Stimulated activated CD4-positive, alpha-beta T cell treated with anti-CD3 and anti-CD28 coated beads, TNF-alpha, amount 100 ng/mL, for 24 hours (primary cell): Measurements from ENCODE around the gene COL5A1.

Experiments used
- DNase-seq, 3 experiments: peaks; one replicate each; pipeline ENCODE4 v3.0.0-alpha.2; 2020; ENCODE audit warnings: low read depth in 3 of 3

Gene COL5A1

DNA sequence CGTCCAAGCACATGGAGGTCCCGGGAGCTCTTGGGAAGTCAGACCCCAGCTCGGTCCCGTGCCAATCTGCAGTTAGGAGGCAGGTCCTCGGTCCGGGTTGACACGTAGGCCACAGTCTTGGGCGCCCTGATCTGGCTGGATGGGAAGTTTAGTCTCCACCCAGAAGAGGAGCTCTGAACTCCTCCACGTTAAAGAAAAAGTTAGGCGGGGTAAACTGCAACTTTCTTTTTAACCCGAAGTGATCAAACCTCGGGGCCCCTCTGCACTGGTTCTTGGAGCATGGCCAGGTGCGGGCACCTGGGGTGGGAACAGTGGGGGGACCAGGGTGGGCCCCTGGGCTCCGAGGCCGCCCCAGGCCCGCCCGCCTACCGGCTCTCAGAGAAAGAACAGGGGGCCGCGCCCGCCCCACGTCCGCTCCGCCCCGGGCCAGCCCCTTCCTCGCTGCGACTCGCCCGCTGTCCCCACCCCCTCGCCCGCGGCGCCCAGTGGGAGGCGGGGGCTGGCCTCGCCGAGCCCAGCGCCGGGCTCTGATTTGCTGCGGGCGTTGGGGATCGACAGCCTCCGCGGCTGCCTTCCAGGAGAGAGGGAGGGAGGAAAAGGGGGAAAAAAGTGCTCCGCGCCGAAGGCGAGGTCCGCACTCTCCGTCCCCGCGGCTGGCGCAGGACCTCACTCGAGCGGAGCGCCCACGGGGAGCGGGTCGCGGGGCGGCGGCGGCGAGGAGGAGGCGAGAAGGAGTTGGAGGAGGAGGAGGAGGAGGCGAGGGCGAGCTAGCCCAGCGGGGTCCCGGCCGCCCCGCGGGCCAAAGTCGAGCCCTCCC, at the start of gene COL5A1:
COL5A1 (plus strand) TSS at position 631 of the 817 bp plus-strand sequence. CDS start 385 bp downstream, outside the sequence.
- DNase-seq = peak in 2 of 3 experiments; percentile 20 to 52

DNA sequence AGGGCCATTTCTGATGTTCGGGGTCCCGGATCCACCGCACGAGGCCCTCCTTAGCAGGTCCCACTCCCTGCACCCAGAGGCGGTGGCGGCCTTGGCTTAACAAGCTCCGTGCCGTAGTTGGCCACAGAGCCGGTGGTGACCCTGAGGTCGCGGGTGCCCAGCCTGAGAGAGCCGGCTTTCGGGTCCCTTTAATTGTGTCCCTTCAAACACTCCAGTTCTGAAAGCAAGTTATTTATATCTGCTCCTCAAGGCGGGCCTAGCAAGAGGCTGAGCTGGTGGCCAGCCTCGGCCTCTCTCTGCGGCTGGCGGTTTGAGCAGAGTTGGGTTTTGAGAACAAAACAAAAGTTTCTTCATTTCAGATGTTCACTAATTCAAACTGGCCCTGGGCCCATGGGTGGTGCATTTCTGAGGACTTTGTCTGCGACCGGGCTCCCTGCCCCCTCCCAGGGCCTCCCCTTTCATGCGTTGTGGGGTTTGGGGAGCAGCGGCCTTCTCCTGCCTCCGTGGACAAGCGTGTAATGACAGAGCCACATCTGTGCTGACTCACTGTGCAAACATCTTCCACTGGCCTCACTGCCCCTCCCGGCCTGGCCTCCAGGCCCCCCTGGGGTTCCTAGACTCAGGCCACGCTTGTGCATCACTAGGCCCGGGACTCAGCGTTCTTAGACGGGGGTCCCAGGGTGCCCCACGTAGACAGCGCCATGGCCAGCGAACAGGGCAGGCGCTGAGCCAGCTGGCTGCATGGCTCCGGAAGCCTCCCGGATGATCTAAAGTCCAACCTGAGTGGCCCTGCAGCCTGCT, 49.4 kb upstream of the COL5A1 start:
- DNase-seq = no peak

- DNase-seq = no peak
These were observed 48.8 kb upstream of the COL5A1 start for GRCh38 chr9:134592819-134593200.

DNA sequence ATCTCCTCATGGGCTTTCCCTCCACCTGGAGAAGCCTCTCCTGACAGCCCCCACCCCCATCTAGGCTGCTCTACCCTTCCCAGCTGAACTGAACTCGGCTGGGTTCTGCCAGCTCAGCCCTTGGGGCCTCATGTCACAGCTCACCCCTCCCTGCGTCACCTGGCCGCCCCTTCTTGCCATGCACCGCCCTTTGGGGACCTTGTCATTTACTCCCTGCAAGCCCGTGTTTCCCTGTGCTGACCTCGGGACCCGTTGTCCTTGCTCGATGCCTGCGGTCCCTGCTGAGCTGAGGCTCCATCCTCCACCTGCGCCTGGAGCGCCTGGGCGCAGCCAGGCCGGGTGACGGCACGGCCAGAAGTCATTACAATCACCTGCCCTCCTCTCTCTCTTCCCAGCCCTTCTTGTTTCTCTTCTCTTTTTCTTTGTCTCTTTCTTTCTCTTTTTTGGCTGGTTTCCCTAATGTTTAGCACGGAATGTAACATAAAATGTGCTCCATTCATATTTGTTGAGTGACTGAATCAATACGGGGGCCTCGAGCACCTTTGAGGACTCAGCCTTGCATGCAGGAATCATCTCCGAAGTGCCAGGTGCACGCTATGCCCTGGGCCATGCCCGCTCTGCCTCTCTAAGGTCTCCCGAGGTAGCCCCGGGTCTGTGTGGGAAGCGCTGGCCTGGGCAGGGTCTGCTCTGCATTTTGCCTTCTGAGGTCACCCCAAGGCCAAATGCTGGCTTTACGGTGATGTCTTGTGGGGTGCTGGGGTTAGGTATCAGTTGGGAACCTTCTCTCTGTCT, 48.1 kb upstream of the COL5A1 start:
- no peak for DNase-seq

DNA sequence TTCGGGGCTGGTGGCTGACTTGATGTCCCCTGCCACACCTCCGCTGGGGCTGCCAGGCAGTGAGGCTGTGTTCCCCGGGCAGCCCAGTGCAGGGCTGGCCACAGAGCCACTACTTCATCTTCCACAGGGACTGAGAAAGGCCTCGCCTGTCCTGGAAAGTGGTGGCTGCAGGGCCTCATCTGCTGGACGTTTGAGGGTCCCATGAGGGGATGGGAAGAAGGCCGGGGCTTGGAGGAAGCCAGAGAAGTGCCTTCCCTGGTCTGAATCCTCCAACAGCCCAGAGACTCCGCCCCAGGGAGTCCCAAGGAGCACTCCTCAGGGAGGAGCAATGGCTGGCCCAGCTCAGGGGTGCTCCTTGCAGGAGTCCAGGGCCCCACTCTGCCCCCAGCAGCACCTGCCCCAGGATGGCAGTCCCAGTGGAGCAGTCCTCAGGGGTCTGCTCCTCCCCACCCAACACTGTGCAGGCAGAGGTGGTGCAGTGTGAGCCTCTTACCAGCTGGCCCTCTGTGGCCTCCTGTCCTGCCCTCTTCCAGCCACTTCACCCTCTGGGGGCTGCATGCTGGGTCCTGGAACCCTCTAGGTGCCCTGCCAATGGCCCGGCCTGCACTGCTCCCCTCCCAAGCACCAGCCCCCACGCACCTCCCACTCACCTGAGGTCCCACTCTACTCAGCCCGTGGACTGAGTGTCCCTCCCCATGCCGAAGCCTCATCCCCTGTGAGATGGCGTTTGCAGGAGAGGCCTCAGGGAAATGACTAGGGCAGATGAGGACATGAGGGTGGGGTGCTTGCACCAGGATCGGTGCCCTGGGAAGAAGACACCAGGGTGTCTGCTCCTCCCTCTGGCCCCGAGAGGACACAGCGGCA, 47.3 kb upstream of the COL5A1 start:
- DNase-seq = no peak

DNA sequence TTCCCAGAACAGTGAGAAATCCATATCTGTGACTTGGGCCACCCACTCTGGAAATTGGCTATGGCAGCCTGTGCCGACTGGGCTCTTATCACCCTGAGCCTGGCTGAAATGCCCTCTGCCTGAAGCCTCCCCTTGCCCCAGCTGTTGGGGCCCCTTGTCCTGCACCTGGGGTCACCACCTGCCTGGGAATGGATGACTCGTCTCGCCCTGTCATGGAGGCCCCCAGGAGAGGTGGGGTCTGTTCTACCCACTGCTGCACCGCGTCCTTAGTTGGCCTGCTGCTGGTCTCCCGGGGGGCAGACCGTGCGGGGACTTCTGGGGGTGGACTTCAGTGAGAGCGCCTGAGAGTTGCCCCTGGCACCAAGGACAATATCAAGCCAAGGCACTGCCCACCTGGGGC, 46.6 kb upstream of the COL5A1 start:
- no peak for DNase-seq

DNA sequence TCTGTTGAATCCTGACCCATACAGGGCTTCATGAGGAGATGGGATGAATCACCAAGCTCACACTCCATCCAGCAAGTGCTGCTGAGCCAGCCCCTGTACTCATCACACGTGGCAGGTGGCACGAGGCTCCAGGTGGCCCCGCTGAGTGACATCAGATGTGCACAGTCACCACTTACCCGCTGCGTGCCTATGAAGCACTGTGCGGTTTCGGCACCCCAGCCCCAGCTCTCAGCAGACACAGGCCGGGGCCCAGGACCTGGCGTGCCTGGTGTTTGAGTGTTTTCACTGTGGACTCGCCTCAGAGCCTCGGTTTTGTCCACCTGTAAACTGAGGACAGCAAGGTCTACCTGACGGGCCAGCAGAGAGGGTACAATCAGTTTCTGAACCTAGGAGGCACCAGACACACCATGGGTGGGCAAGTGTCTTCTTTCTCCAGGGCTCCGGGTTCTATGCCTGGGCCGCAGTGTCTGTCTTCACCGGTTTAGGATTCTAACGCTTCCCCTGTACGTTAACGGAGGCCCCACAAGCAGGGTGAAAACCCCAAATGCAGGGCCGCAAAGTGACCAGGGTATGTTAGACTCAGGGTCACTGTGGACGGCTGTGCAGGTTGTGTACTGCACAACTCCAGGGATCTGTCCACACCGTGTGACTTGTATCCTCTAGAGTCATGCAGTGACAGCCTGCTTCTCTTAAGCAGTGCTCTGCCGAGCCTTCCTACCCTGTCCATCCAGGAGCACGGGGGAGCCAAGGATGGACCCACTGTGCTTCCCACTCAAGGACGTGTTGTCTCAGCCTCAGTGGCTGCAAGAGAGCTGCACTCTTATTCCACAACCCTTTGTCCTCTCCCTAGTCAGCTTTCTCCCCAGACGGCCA, 44.3 kb upstream of the COL5A1 start:
- no peak for DNase-seq

GRCh38 chr9:134597957-134598883, 43.4 kb upstream of the COL5A1 start:
- no peak for DNase-seq

DNA sequence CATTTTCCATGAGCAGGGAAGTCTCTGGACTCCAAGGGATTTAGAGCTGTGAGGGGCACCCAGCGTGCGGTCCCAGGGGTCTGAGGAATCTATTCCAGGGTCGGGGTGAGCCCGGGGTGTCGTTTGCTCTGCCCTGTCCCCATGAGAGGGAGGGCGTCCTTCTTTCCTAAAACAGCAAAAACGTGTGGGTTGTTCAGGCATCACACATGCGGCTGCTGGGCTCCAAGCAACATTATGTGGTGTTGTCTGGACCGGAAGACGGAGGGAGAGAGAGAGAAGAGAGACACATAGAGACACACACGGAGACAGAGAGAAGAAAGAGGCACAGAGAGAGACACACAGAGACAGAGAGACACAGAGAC, 42.7 kb upstream of the COL5A1 start:
- no peak for DNase-seq

DNA sequence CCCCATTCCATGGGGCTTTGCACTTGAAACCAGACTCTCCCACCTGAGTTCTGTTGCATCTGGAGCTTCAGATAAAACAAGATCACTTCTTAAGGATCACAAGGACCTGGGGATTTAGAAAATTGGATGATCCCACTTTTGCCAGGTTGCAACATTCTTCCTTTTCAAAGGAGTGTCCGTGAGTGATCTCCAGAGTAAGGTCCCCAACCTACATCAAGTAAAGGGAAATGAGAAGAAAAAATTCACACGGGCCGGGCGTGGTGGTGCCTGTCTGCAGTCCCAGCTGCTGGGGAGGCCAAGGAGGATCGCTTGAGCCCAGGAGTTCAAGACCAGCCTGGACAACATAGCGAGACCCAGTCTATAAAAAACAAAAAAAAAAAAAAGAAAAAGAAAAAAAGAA, 41.2 kb upstream of the COL5A1 start:
- no peak for DNase-seq

DNA sequence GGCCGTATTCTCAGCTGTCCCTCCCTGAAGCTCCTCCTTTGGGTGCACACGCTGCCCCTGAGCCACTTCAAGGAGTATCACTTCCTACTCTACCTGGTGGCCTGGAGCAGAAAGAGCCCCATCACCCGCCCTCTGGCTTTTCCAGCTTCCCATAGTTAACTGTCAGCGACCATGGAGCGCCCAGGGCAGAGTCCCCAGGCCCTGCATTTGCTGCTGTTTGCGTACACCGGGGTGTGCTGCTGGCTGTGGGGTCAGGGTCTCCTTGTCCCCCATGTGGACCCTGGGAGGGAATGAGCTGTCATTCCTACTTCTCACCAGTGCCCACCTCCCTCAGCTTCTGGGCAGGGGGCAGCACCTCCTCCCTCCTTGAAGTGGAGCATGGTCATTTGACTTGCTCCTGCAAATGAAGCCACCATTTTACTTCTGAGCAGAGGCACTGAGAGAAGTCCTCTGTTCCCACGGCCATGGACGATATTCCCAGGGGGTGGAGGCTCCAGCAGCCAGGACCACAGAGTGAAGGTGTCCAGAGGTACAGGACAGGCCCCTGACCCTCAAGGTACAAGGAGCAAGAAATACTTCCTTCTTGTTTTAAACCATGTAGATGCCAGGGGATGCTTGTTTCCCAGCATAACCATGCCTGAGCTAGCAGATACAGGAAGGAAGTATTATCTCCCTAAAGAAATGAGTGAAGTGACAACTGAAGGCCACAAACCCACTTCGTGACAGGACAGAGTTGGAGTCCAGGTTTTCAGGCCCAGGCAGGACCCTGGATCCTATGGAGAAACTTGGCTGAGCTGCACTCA, 40.6 kb upstream of the COL5A1 start:
- DNase-seq = no peak

DNA sequence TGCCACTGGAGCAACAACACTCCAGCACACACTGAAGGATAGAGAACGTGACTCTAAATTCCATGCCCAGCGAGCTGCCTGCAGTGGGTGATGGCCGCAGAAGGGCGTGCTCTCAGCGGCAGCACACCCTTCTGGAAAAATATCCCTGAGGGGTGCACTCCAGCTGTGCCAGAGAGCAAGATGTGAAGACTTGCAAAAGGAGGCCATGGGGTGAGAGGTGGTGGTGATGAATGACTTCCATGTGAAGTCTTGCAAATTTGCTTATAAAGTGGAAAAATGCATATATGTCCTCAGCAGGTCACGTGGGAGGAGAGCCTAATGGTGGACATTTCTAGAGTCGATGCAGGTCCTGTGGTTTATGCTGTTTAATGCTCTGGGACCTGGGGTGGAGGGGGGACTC, 39.8 kb upstream of the COL5A1 start:
- DNase-seq = no peak

- DNase-seq = no peak
These were observed 38.8 kb upstream of the COL5A1 start for GRCh38 chr9:134602547-134603362.

DNA sequence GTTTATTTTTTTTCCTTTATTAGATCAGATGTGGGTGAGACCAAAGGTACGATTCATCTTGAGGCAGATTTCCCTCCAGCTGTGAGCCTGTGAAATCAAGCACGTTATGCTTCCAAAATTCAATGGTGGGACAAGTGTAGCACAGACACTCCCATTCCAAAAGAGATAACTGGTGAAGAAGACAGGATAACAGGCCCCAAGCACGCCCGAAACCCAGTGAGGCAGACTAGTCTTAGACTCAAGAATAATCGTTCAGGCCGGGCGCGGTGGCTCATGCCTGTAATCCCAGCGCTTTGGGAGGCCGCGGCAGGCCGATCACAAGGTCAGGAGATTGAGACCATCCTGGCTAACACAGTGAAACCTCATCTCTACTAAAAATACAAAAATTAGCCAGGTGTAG, 36.8 kb upstream of the COL5A1 start:
- no peak for DNase-seq

GRCh38 chr9:134605351-134605965, 36.1 kb upstream of the COL5A1 start:
- no peak for DNase-seq

DNA sequence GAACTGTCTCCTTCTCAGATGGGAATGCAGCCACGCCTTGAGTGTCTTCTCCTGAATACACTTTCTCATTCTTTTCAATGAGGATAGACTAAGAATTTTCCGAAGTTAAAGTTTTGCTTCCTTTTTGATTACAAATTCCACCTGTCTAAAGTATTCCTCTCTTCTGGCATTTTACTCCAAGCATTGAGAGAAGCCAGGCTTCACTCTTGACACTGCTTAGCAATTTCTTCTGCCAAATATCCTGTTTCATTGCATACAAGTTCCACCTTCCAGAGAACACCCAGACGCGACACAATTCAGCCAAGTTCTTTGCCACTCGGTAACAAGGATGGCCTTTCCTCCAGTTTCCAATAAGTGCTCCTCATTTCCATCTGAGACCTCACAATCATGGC, 35.6 kb upstream of the COL5A1 start:
- no peak for DNase-seq
